ENCODE data around the gene LRTM2. TPM values are rescaled to one million over a fixed set of nuclear protein-coding genes. Genes with fewer than 3 reads are reported as not detected.

The LRTM2 gene
- total RNA-seq, 3 donors from 2014 or later (not counting 1 experiment from before 2014, with no cell fraction given): not detected

DNA sequence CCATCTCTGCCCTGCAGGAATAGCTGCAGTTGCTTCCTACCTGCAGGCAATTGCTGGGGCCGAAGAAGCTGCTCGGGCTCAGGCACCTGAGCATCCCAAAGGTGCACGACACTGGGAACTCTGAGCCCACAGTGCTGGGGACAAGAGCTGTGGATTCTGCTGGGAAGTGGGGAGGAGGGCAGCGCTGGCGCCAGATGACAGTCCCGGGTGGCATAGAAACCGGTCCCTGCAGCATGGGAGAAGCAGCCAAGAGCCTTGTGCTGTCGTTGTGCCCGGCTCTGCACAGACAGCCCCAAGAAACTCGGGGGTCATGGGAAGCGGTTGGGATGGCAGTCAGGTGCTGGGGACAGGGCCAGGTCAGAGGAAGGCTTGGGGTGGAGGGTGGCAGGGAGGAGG lies 529 bp downstream of the LRTM2 start:
- 75% methylated on average over 11 of the region's 11 CpGs for WGBS (ENCODE audit: insufficient coverage)

DNA sequence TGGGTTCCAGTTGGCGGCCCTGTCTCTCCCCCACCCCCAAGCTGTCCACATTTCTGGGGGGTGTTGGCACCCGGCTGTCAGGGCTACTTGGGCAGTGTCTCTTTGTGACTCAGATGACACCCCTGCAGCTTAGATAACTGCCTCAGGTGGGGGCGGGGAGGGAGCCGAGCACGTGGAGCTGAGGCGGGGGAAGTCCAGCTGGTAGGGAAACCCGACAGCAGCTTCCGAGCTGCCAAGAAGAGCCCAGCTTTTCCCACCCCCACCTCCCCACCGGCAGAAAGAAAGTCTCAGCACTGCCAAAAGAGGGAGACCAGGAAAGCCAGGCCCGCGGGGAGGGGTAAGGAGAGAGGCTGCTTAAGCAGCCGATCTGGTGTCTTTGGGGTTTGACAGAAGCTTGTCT lies 1.4 kb downstream of the LRTM2 start:
- Histone ChIP-seq H3K4me1 (ENCODE audit: control insufficient read depth, insufficient read depth, low read length) (no peaks in the 10 kb centered on the region), H3K4me3 (ENCODE audit: low read length) (no peak overlapping the region), H3K36me3 (ENCODE audit: control insufficient read depth, insufficient read depth, low read length) (no peaks in the 10 kb centered on the region), H3K9me3 (ENCODE audit: control insufficient read depth, insufficient read depth, low read length) (no peaks in the 10 kb centered on the region), H3K27ac (ENCODE audit: low read length) (no peak overlapping the region), H3K27me3 (ENCODE audit: control insufficient read depth, insufficient read depth, low read length) (peaks cover 9% of the 10 kb centered on the region)
- 59% methylated on average over 9 of the region's 12 CpGs for WGBS (ENCODE audit: insufficient coverage)
- H3K9me3 Mint-ChIP-seq: no peaks in the 10 kb centered on the region
- DNase-seq (no peak), ATAC-seq (no peak)
- intact Hi-C loops (cut with micrococcal nuclease): no loop called here
- H3K27me3 Mint-ChIP-seq (ENCODE audit: low read depth in 2 of 2): peaks cover 21 to 31% of the 10 kb centered on the region in 2 donors
- no peak overlapping the region for H3K27ac Mint-ChIP-seq
- no peaks in the 10 kb centered on the region for H3K36me3 Mint-ChIP-seq
- TF ChIP-seq, protein P1, sequence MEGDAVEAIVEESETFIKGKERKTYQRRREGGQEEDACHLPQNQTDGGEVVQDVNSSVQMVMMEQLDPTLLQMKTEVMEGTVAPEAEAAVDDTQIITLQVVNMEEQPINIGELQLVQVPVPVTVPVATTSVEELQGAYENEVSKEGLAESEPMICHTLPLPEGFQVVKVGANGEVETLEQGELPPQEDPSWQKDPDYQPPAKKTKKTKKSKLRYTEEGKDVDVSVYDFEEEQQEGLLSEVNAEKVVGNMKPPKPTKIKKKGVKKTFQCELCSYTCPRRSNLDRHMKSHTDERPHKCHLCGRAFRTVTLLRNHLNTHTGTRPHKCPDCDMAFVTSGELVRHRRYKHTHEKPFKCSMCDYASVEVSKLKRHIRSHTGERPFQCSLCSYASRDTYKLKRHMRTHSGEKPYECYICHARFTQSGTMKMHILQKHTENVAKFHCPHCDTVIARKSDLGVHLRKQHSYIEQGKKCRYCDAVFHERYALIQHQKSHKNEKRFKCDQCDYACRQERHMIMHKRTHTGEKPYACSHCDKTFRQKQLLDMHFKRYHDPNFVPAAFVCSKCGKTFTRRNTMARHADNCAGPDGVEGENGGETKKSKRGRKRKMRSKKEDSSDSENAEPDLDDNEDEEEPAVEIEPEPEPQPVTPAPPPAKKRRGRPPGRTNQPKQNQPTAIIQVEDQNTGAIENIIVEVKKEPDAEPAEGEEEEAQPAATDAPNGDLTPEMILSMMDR (IDR thresholded peaks at IDR 0.05): no peak
- peaks cover 0 to 13% of the 10 kb centered on the region in 2 donors for H3K4me1 Mint-ChIP-seq
- no peak overlapping the region for H3K4me3 Mint-ChIP-seq

More for the DNA sequence above, 529 bp downstream of the LRTM2 start:
- H3K4me1 ChIP-seq (ENCODE audit: control insufficient read depth, insufficient read depth, low read length): no peaks in the 10 kb centered on the region
- intact Hi-C loops (cut with micrococcal nuclease): no loop called here
- no peak overlapping the region for H3K4me3 Mint-ChIP-seq
- H3K36me3 Mint-ChIP-seq: no peaks in the 10 kb centered on the region
- H3K36me3 ChIP-seq (ENCODE audit: control insufficient read depth, insufficient read depth, low read length): no peaks in the 10 kb centered on the region
- peaks cover 0 to 13% of the 10 kb centered on the region in 2 donors for H3K4me1 Mint-ChIP-seq
- TF ChIP-seq, protein P1 (IDR thresholded peaks at IDR 0.05): no peak
- no peak overlapping the region for H3K27ac Mint-ChIP-seq
- H3K9me3 ChIP-seq (ENCODE audit: control insufficient read depth, insufficient read depth, low read length): no peaks in the 10 kb centered on the region
- DNase-seq (no peak), ATAC-seq (no peak)
- H3K27me3 Mint-ChIP-seq (ENCODE audit: low read depth in 2 of 2): peaks cover 21 to 31% of the 10 kb centered on the region in 2 donors
- no peak overlapping the region for H3K4me3 ChIP-seq (ENCODE audit: low read length)
- peaks cover 9% of the 10 kb centered on the region for H3K27me3 ChIP-seq (ENCODE audit: control insufficient read depth, insufficient read depth, low read length)
- H3K27ac ChIP-seq (ENCODE audit: low read length): no peak overlapping the region
- H3K9me3 Mint-ChIP-seq: no peaks in the 10 kb centered on the region

DNA sequence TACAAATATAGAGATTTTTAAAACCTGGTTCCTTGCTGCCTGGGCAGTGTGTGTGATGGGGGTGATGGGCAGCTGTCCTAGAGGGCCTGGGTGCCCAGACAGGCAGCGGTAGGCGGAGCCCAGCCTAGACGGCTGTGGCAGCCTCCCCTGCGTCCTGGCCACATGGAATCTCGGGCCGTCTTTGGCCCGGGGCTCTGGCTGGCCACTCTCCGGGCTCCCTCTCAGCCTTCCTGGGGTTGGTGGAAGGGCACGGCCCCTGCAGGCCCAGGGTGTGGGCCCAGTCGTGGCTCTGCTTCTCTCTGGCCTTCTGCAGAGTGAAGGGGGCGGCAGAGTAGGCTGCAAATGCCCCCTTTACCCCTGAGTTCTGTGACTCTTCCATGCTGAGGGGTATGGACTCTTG lies 2.3 kb downstream of the LRTM2 start:
- intact Hi-C loops (cut with micrococcal nuclease): no loop called here
- no peak for DNase-seq
- peaks cover 9% of the 10 kb centered on the region for H3K27me3 ChIP-seq (ENCODE audit: control insufficient read depth, insufficient read depth, low read length)
- peaks cover 0 to 13% of the 10 kb centered on the region in 2 donors for H3K4me1 Mint-ChIP-seq
- no peak for ATAC-seq
- no peak overlapping the region for H3K4me3 ChIP-seq (ENCODE audit: low read length)
- no peaks in the 10 kb centered on the region for H3K9me3 Mint-ChIP-seq
- H3K9me3 ChIP-seq (ENCODE audit: control insufficient read depth, insufficient read depth, low read length): no peaks in the 10 kb centered on the region
- TF ChIP-seq, protein P1 (IDR thresholded peaks at IDR 0.05): no peak
- H3K27ac Mint-ChIP-seq: no peak overlapping the region
- H3K27me3 Mint-ChIP-seq (ENCODE audit: low read depth in 2 of 2): peaks cover 21 to 31% of the 10 kb centered on the region in 2 donors
- no peaks in the 10 kb centered on the region for H3K4me1 ChIP-seq (ENCODE audit: control insufficient read depth, insufficient read depth, low read length)
- WGBS (ENCODE audit: insufficient coverage): 85% methylated on average over 11 of the region's 11 CpGs
- H3K4me3 Mint-ChIP-seq: no peak overlapping the region
- H3K27ac ChIP-seq (ENCODE audit: low read length): no peak overlapping the region
- no peaks in the 10 kb centered on the region for H3K36me3 ChIP-seq (ENCODE audit: control insufficient read depth, insufficient read depth, low read length)
- no peaks in the 10 kb centered on the region for H3K36me3 Mint-ChIP-seq

DNA sequence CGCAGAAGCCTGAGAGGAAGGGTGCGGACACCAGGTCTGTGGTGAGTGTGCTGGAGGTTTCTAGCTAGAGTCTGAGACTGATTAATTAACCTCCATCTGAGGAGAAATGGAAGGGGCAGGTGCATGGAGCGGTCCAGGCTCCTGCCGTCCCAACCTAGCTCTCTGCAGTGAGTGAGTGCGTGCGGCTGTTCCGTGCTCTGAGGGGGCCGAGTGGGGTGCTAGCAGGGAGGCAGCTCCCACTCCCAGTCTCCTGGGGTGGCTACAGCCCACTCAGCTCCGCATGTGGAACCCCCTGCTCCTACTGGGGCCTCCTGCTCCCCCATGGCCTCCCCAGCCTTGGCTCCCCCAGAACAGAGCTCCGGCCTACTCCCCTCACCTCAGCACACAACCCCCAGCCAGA lies 2.9 kb downstream of the LRTM2 start:
- peaks cover 9% of the 10 kb centered on the region for H3K27me3 ChIP-seq (ENCODE audit: control insufficient read depth, insufficient read depth, low read length)
- intact Hi-C loops (cut with micrococcal nuclease): no loop called here

More for the DNA sequence above, 2.9 kb downstream of the LRTM2 start:
- TF ChIP-seq, protein P1 (IDR thresholded peaks at IDR 0.05): no peak
- Mint-ChIP-seq H3K4me3 (no peak overlapping the region), H3K4me1 (peaks cover 0 to 13% of the 10 kb centered on the region in 2 donors), H3K27ac (no peak overlapping the region), H3K36me3 (no peaks in the 10 kb centered on the region), H3K27me3 (ENCODE audit: low read depth in 2 of 2) (peaks cover 21 to 31% of the 10 kb centered on the region in 2 donors), H3K9me3 (no peaks in the 10 kb centered on the region)
- Histone ChIP-seq H3K4me3 (ENCODE audit: low read length) (no peak overlapping the region), H3K27ac (ENCODE audit: low read length) (no peak overlapping the region), H3K4me1 (ENCODE audit: control insufficient read depth, insufficient read depth, low read length) (no peaks in the 10 kb centered on the region), H3K36me3 (ENCODE audit: control insufficient read depth, insufficient read depth, low read length) (no peaks in the 10 kb centered on the region), H3K9me3 (ENCODE audit: control insufficient read depth, insufficient read depth, low read length) (no peaks in the 10 kb centered on the region)
- ATAC-seq: no peak
- no peak for DNase-seq
- 94% methylated on average over 10 of the region's 10 CpGs for WGBS (ENCODE audit: insufficient coverage)
